Lower lobe of right lung (tissue), 2 donors: Measurements from ENCODE around the gene BMP7. TPM values are rescaled to one million over a fixed set of nuclear protein-coding genes. Genes with fewer than 3 reads are reported as not detected.

Experiments
- ATAC-seq, 2 donors: fragments of 200-7000 bp; cut with Tn5 transposase; one replicate each; pipeline ENCODE4 v1.9.1; 2020 to 2022; ENCODE audit warnings: mild to moderate bottlenecking in 2 of 2, moderate library complexity in 2 of 2
- DNase-seq: peaks from one replicate; pipeline ENCODE4 v3.0.0-alpha.2; 2020
- H3K27ac ChIP-seq: fragments of 200-600 bp; one replicate; pipeline ENCODE4 v1.8.0; 2022
- H3K27me3 ChIP-seq: fragments of 200-600 bp; one replicate; pipeline ENCODE4 v1.8.0; 2022; ENCODE audit warnings: low read depth
- H3K36me3 ChIP-seq: fragments of 200-600 bp; one replicate; pipeline ENCODE4 v1.8.0; 2022; ENCODE audit warnings: mild to moderate bottlenecking
- H3K4me1 ChIP-seq: fragments of 200-600 bp; one replicate; pipeline ENCODE4 v1.8.0; 2022
- H3K4me3 ChIP-seq: fragments of 200-600 bp; one replicate; pipeline ENCODE4 v1.8.0; 2022; ENCODE audit warnings: mild to moderate bottlenecking
- H3K9me3 ChIP-seq: fragments of 200-600 bp; one replicate; pipeline ENCODE4 v1.8.0; 2022
- CTCF ChIP-seq: fragments of 200-600 bp; IDR thresholded peaks from one replicate; pipeline ENCODE4 v1.8.0; 2022; ENCODE audit warnings: antibody characterized with exemption, mild to moderate bottlenecking
- intact Hi-C: fragments of 100-400 bp; cut with DNase I; formaldehyde crosslinking; loops from one replicate; pipeline ENCODE4 v1.11.0; 2022
- total RNA-seq: library from RNA; stranded (reverse); fragmentation: NEBNext Ultra II Directional; extraction: Animal tissue kit (Norgen Biotek cat#: 25700); gene quantifications from one replicate; pipeline ENCODE4 v1.2.1, GENCODE V29; 2021
- donor health status: DM: no; HTN: yes; CAD: no; lungs with severe emphysema.

The BMP7 gene
- total RNA-seq, 1 donor from 2014 or later = 0.74 TPM

DNA sequence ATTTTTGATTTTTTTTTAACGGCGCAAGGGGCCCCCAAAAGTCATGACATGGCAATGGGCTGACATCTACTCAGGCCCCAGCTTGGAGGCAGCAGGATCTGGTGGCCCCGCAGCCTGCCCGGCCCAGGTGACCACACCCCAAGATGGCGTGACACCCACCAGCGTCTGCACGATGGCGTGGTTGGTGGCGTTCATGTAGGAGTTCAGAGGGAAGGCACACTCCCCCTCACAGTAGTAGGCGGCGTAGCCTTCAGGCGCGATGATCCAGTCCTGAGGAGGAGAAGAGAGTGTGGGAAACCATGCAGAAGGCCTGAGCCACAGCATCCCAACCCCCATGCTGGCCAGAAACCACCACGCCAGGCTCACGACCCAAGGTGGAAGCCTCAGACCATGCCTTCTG lies 93.4 kb downstream of the BMP7 start:
- ATAC-seq = no peak
- Histone ChIP-seq H3K4me1 (no peaks in the 10 kb centered on the region), H3K4me3 (no peak overlapping the region), H3K27ac (no peak overlapping the region), H3K27me3 (no peaks in the 10 kb centered on the region), H3K36me3 (no peaks in the 10 kb centered on the region), H3K9me3 (no peaks in the 10 kb centered on the region)
- no peak for TF ChIP-seq CTCF
- no peak for DNase-seq
- intact Hi-C loops = no loop called here

GRCh38 chr20:57170343-57170742 lies 96.1 kb downstream of the BMP7 start:
- DNase-seq = no peak
- ATAC-seq = no peak
- intact Hi-C loops = no loop called here

DNA sequence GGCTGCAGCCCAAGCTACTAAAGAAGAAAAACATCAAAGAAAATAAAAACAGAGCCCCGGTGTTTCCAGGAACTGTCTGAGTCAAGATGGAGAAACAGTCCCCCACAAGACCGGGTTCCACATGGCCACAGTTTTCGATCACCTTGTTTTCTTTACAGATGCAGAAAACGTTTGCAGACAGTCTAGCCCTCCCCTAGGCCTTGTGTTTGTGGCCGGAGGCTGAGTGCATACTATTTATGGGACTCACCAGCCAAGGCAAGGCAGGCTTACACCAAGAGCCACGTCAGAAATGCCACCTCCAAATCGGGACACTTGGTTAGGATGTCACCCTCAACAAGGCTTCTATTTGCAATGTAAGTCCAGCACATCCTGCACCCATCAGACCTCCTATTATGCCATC lies 97.3 kb downstream of the BMP7 start:
- Histone ChIP-seq H3K27me3 (no peaks in the 10 kb centered on the region), H3K4me1 (no peaks in the 10 kb centered on the region), H3K36me3 (no peaks in the 10 kb centered on the region), H3K9me3 (no peaks in the 10 kb centered on the region), H3K27ac (peak overlapping the region; percentile 18), H3K4me3 (no peak overlapping the region)
- TF ChIP-seq CTCF = no peak
- no peak for ATAC-seq
- intact Hi-C loops = no loop called here
- DNase-seq = no peak

More at GRCh38 chr20:57170343-57170742, 96.1 kb downstream of the BMP7 start:
- no peaks in the 10 kb centered on the region for H3K9me3 ChIP-seq
- no peak overlapping the region for H3K4me3 ChIP-seq
- H3K4me1 ChIP-seq = no peaks in the 10 kb centered on the region
- H3K27ac ChIP-seq = no peak overlapping the region
- H3K27me3 ChIP-seq = no peaks in the 10 kb centered on the region
- no peak for TF ChIP-seq CTCF
- no peaks in the 10 kb centered on the region for H3K36me3 ChIP-seq

- H3K4me1 ChIP-seq = no peaks in the 10 kb centered on the region
- no peak overlapping the region for H3K4me3 ChIP-seq
- no peaks in the 10 kb centered on the region for H3K36me3 ChIP-seq
- ATAC-seq = peak; percentile 41 to 48
- peak overlapping the region; percentile 36 for H3K27ac ChIP-seq
- no peaks in the 10 kb centered on the region for H3K27me3 ChIP-seq
- TF ChIP-seq CTCF = no peak
- intact Hi-C loops = no loop called here
- DNase-seq = no peak
- no peaks in the 10 kb centered on the region for H3K9me3 ChIP-seq
Observed at GRCh38 chr20:57167971-57168701, 98.3 kb downstream of the BMP7 start.

DNA sequence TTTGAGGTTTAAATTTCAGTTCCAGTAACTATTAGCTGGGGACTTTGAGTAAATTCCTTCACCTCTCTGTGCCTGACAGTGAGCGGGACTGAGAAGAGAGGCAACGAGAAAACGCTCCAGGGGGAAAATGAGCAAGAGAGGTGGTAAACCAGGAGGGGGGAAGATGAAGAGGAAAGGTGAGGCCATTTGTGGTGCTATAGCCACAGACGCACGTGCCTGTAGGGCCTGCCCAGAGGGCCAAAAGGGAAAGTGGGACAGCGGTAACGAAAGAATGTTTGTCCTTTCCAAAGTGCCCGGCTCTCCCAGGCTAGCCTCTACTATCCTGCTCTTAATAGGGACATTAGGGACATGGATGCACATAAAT lies 99.2 kb downstream of the BMP7 start:
- H3K27ac ChIP-seq = no peak overlapping the region
- H3K4me1 ChIP-seq = no peaks in the 10 kb centered on the region
- intact Hi-C loops = no loop called here
- no peaks in the 10 kb centered on the region for H3K36me3 ChIP-seq
- H3K27me3 ChIP-seq = no peaks in the 10 kb centered on the region
- no peak for TF ChIP-seq CTCF
- no peaks in the 10 kb centered on the region for H3K9me3 ChIP-seq
- no peak for ATAC-seq
- no peak overlapping the region for H3K4me3 ChIP-seq
- DNase-seq = no peak
